ENCODE results near the gene GRIPAP1.

The GRIPAP1 gene

GRCh38 chrX:49002091-49002935, at the start of gene GRIPAP1:
GRIPAP1 (minus strand) TSS chrX:49002264; CDS start chrX:49002229, 35 bp downstream.
- H3K9me3 Mint-ChIP-seq: no peaks in the 10 kb centered on the region
- peak; percentile 76 for ATAC-seq

GRCh38 chrX:49043987-49044281, 41.9 kb upstream of the GRIPAP1 start:
- DNase-seq (no peak), ATAC-seq (no peak)
- Mint-ChIP-seq H3K27ac (peak overlapping the region; percentile 58), H3K27me3 (no peaks in the 10 kb centered on the region), H3K4me1 (peaks cover 29% of the 10 kb centered on the region), H3K4me3 (peak overlapping the region; percentile 89), H3K36me3 (ENCODE audit: low read depth) (peaks cover under 1% of the 10 kb centered on the region), H3K9me3 (no peaks in the 10 kb centered on the region)

More at GRCh38 chrX:49002091-49002935, at the start of gene GRIPAP1:
- Mint-ChIP-seq H3K27ac (peak within 1 kb of the TSS; percentile 98), H3K27me3 (no peaks in the 10 kb centered on the region), H3K4me3 (peak within 1 kb of the TSS; percentile 98), H3K4me1 (peaks cover 43% of the 10 kb centered on the region), H3K36me3 (ENCODE audit: low read depth) (peaks cover 19% of the 10 kb centered on the region)
- DNase-seq: peak; percentile 74

DNA sequence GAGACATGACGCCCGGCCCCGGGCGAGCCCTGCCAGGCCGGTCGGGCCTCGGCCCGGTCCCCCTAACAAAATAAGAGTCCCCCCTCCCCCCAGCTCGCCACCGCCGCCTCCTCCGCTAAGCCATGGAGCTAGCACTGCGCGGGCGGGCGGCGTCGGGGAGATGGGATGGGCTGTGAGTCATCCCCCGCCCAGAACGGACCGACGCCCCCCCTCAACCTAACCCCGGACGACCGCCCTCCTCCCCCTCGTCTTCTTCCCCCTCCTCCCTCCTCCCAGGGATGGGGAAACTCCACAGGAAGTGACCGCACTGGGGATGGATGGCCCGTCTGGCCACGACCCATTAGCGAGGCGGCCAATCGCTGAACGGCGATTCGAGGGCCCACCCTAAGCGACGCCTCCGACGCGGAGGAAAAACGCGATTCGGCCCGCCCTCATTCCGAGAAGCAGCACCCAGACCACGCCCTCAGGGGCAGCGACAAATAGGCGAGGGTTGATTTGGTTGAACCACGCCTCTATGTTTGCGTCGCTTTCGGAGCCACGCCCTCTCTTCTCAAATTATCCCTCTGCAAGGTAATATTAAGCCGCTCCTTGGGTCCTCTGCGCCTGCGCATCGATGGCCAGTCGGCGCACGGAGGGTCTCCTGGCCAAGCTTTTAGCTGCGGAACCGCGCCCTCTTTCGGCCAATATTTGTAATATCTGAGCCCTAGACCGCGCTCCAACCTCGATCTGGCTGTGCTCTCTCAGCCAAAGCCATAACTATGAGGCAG, 41.3 kb upstream of the GRIPAP1 start, which contains the start of gene TFE3:
TFE3 (minus strand) TSS at position 138 of the 767 bp plus-strand sequence; CDS start at position 7, 131 bp downstream.
- H3K4me3 Mint-ChIP-seq: peak within 1 kb of the TSS; percentile 89
- ATAC-seq (peak; percentile 92), DNase-seq (peak; percentile 92)
- peaks cover 6% of the 10 kb centered on the region for H3K36me3 Mint-ChIP-seq (ENCODE audit: low read depth)
- H3K27ac Mint-ChIP-seq: peak within 1 kb of the TSS; percentile 91
- H3K4me1 Mint-ChIP-seq: peaks cover 32% of the 10 kb centered on the region
- no peaks in the 10 kb centered on the region for H3K9me3 Mint-ChIP-seq
- no peaks in the 10 kb centered on the region for H3K27me3 Mint-ChIP-seq

GRCh38 chrX:49042581-49043219, 40.6 kb upstream of the GRIPAP1 start:
- Mint-ChIP-seq H3K36me3 (ENCODE audit: low read depth) (peaks cover 9% of the 10 kb centered on the region), H3K27ac (peak overlapping the region; percentile 91), H3K4me1 (peaks cover 32% of the 10 kb centered on the region), H3K27me3 (no peaks in the 10 kb centered on the region), H3K9me3 (no peaks in the 10 kb centered on the region), H3K4me3 (peak overlapping the region; percentile 89)
- ATAC-seq (peak; percentile 9), DNase-seq (no peak)

GRCh38 chrX:49041744-49042580, 39.9 kb upstream of the GRIPAP1 start:
- Mint-ChIP-seq H3K36me3 (ENCODE audit: low read depth) (peaks cover 10% of the 10 kb centered on the region), H3K9me3 (no peaks in the 10 kb centered on the region), H3K4me3 (peak overlapping the region; percentile 89), H3K27ac (peak overlapping the region; percentile 91), H3K4me1 (peaks cover 32% of the 10 kb centered on the region), H3K27me3 (no peaks in the 10 kb centered on the region)
- DNase-seq (no peak), ATAC-seq (no peak)

DNA sequence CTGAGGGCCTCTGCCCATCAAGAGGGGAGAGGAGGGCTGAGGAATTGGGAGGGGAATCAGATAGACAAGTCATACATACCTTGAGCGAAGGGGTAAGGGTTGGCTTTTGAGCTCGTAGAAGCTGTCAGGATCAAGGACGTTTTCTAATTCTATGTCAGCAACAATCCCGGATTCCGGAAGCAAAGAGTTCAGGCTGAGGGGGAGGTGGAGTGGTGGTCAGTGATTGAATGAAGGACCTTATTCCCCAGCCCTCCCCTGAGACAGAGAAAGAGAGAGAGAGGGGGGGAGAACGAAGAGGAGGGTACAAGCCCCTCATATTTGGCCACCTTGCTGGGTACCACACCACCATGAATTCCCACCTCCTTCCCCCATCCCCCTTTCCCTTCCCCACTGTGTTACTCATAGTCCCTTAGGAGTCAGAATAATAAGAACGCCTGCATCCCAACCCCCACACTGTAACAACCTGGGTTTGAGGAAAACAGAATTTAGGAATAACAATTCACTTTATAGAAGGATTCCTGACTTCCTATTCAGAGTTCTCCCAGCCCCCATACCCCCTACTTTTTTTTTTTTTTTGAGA, 38.4 kb upstream of the GRIPAP1 start:
- H3K9me3 Mint-ChIP-seq: no peaks in the 10 kb centered on the region
- H3K27me3 Mint-ChIP-seq: no peaks in the 10 kb centered on the region
- peak overlapping the region; percentile 59 for H3K27ac Mint-ChIP-seq
- no peak for DNase-seq
- H3K4me3 Mint-ChIP-seq: peak overlapping the region; percentile 50
- peaks cover 32% of the 10 kb centered on the region for H3K4me1 Mint-ChIP-seq
- no peak for ATAC-seq
- peaks cover 10% of the 10 kb centered on the region for H3K36me3 Mint-ChIP-seq (ENCODE audit: low read depth)

DNA sequence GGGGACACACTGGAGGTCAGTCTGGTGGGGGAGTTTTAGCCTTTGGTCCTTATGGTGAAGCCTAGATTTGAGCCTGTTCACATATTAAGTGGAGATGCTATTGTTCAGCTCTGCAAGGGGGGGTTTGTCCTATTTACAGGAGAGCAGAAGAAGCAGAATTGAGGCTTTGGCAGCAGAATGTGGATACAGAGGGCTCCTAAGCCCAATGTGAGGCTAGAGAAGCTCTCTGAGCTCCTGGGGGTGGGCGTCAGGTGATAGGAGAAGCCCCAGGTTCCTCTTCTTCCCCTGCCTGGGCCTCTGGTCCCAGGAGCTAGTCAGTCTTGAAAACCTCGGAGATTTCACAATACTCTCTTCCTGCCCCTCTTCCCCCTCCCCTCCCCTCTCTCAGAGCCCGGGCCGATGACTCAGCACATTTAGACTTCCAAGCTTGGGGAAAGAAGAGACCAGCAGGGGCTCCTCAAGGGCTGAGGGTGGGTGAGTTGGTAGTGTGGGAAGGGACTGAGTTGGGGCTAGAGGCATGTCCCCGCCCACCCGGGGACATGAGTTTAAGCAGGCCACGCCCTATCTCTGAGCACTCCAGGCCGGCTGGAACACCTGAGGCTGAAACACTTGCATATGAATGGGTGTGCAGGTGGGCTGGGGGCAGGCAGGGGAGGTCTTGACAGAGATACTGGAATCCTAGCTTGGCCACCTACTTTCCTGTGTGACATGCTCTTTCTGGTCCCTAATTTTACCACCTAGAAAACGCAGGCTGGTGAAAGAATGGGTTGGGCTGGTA, 37.7 kb upstream of the GRIPAP1 start:
- Mint-ChIP-seq H3K27ac (peak overlapping the region; percentile 62), H3K9me3 (no peaks in the 10 kb centered on the region), H3K27me3 (no peaks in the 10 kb centered on the region), H3K4me1 (peaks cover 32% of the 10 kb centered on the region), H3K4me3 (peak overlapping the region; percentile 50), H3K36me3 (ENCODE audit: low read depth) (peaks cover 10% of the 10 kb centered on the region)
- ATAC-seq: no peak
- peak; percentile 36 for DNase-seq

DNA sequence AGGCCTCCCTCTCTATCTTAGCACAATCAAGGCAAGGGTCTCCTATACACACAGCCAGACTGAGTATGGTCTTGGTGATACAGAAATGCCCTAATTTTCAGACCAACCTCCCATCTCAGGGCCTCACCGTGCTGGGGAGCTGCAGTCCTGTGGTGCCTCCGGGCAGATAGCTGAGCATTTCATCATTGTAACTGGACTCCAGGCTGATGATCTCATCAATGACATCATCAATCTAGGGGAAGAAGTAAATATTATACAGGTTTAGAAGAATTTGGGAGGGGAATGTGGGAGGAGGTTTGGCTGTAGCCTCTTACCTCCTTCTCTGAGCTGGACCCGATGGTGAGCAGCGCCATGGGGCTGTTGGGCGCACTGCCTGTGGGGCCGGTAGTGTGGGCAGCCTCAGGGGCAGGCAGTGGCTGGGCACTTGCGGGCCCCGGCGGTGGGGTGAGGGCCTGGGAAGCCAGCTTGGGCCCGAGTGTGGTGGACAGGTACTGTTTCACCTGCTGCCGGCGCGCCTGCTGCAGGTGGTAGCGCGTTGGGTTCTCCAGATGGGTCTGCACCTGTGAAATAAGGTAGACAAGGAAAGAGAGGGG, 35.9 kb upstream of the GRIPAP1 start:
- no peaks in the 10 kb centered on the region for H3K27me3 Mint-ChIP-seq
- H3K4me3 Mint-ChIP-seq: no peak overlapping the region
- no peak for DNase-seq
- H3K4me1 Mint-ChIP-seq: peaks cover 27% of the 10 kb centered on the region
- H3K36me3 Mint-ChIP-seq (ENCODE audit: low read depth): peaks cover 15% of the 10 kb centered on the region
- no peaks in the 10 kb centered on the region for H3K9me3 Mint-ChIP-seq
- ATAC-seq: no peak
- no peak overlapping the region for H3K27ac Mint-ChIP-seq

- H3K36me3 Mint-ChIP-seq (ENCODE audit: low read depth): peaks cover 8% of the 10 kb centered on the region
- ATAC-seq: no peak
- no peak overlapping the region for H3K4me3 Mint-ChIP-seq
Measured at GRCh38 chrX:49030283-49030682, 28.2 kb upstream of the GRIPAP1 start.

GRCh38 chrX:49029876-49030275, 27.8 kb upstream of the GRIPAP1 start:
- H3K9me3 Mint-ChIP-seq: no peaks in the 10 kb centered on the region
- H3K36me3 Mint-ChIP-seq (ENCODE audit: low read depth): peaks cover 8% of the 10 kb centered on the region
- no peaks in the 10 kb centered on the region for H3K4me1 Mint-ChIP-seq
- ATAC-seq (no peak), DNase-seq (no peak)
- no peak overlapping the region for H3K27ac Mint-ChIP-seq
- no peak overlapping the region for H3K4me3 Mint-ChIP-seq
- H3K27me3 Mint-ChIP-seq: no peaks in the 10 kb centered on the region

More at GRCh38 chrX:49030283-49030682, 28.2 kb upstream of the GRIPAP1 start:
- no peaks in the 10 kb centered on the region for H3K9me3 Mint-ChIP-seq
- H3K27ac Mint-ChIP-seq: no peak overlapping the region
- no peak for DNase-seq
- no peaks in the 10 kb centered on the region for H3K4me1 Mint-ChIP-seq
- H3K27me3 Mint-ChIP-seq: no peaks in the 10 kb centered on the region

- Mint-ChIP-seq H3K27me3 (no peaks in the 10 kb centered on the region), H3K4me1 (no peaks in the 10 kb centered on the region), H3K27ac (no peak overlapping the region), H3K9me3 (no peaks in the 10 kb centered on the region), H3K4me3 (no peak overlapping the region), H3K36me3 (ENCODE audit: low read depth) (no peaks in the 10 kb centered on the region)
- ATAC-seq: no peak
- no peak for DNase-seq
Measured at GRCh38 chrX:49019599-49020249, 17.7 kb upstream of the GRIPAP1 start.

- H3K36me3 Mint-ChIP-seq (ENCODE audit: low read depth): no peaks in the 10 kb centered on the region
- H3K27me3 Mint-ChIP-seq: no peaks in the 10 kb centered on the region
- no peaks in the 10 kb centered on the region for H3K9me3 Mint-ChIP-seq
- H3K27ac Mint-ChIP-seq: no peak overlapping the region
- DNase-seq (no peak), ATAC-seq (no peak)
- no peak overlapping the region for H3K4me3 Mint-ChIP-seq
- H3K4me1 Mint-ChIP-seq: no peaks in the 10 kb centered on the region
Measured at GRCh38 chrX:49019050-49019449, 17.0 kb upstream of the GRIPAP1 start.

All from activated naive CD8-positive, alpha-beta T cell treated with anti-CD3 and anti-CD28 coated beads, Interleukin-2, amount 50 U/mL, for 24 hours (primary cell).